ENCODE measurements around the gene SLC25A21.

DNA sequence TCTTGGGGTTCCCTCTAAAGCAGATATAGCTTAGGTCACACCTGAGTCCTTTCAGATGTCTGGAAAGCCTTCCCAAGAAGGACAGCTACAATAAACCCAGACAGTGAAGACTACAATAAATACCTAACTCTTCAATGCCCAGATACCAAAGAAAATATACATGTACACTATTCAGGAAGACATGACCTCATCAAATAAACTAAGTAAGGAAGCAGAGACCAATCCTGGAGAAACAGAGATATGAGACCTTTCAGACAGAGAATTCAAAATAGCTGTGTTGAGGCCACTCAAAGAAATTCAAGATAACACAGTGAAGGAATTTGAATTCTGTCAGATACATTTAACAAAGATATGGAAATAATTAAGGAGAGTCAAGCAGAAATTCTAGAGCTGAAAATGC is 40.6 kb upstream of the SLC25A21 start:
- TF ChIP-seq, protein P1, sequence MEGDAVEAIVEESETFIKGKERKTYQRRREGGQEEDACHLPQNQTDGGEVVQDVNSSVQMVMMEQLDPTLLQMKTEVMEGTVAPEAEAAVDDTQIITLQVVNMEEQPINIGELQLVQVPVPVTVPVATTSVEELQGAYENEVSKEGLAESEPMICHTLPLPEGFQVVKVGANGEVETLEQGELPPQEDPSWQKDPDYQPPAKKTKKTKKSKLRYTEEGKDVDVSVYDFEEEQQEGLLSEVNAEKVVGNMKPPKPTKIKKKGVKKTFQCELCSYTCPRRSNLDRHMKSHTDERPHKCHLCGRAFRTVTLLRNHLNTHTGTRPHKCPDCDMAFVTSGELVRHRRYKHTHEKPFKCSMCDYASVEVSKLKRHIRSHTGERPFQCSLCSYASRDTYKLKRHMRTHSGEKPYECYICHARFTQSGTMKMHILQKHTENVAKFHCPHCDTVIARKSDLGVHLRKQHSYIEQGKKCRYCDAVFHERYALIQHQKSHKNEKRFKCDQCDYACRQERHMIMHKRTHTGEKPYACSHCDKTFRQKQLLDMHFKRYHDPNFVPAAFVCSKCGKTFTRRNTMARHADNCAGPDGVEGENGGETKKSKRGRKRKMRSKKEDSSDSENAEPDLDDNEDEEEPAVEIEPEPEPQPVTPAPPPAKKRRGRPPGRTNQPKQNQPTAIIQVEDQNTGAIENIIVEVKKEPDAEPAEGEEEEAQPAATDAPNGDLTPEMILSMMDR (IDR thresholded peaks at IDR 0.05) = no peak
- no peak for TF ChIP-seq POLR2A (IDR thresholded peaks at IDR 0.05)
- TF ChIP-seq POLR2AphosphoS5 (IDR thresholded peaks at IDR 0.05) = no peak

Data from suprapubic skin (tissue), 4 donors.